AG09319 (cell line): ENCODE data around the gene SLC12A9.

Experiments
- DNase-seq: peaks from one replicate; pipeline ENCODE4 v3.0.0-alpha.2; 2010; ENCODE audit warnings: low read depth; ENCODE audit errors: extremely low read depth
- TF ChIP-seq, protein P1 (sequence below): IDR thresholded peaks from 2 replicates; pipeline ENCODE4 v1.5.1; 2011; ENCODE audit warnings: low read depth, mild to moderate bottlenecking, inconsistent platforms, low read length, moderate library complexity

The SLC12A9 gene

DNA sequence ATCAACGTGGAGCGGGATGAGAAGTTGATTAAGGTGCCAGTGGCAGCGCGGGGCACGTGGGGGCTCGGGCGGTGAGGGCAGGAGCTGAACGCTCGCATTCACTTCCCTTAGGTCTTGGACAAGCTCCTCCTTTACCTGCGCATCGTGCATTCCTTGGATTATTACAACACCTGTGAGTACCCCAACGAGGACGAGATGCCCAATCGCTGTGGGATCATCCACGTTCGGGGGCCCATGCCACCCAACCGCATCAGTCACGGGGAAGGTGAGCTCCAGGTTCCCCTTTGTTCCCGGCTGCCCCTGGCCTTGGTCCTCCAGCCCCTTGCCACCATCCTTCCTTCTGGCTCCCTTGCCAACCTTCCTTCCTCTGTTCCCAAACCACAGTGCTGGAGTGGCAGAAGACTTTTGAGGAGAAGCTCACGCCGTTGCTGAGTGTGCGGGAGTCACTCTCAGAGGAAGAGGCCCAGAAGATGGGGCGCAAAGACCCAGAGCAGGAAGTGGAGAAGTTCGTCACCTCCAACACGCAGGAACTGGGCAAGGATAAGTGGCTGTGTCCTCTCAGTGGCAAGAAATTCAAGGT, 34.5 kb downstream of the SLC12A9 start:
- DNase-seq = no peak
- TF ChIP-seq, protein P1, sequence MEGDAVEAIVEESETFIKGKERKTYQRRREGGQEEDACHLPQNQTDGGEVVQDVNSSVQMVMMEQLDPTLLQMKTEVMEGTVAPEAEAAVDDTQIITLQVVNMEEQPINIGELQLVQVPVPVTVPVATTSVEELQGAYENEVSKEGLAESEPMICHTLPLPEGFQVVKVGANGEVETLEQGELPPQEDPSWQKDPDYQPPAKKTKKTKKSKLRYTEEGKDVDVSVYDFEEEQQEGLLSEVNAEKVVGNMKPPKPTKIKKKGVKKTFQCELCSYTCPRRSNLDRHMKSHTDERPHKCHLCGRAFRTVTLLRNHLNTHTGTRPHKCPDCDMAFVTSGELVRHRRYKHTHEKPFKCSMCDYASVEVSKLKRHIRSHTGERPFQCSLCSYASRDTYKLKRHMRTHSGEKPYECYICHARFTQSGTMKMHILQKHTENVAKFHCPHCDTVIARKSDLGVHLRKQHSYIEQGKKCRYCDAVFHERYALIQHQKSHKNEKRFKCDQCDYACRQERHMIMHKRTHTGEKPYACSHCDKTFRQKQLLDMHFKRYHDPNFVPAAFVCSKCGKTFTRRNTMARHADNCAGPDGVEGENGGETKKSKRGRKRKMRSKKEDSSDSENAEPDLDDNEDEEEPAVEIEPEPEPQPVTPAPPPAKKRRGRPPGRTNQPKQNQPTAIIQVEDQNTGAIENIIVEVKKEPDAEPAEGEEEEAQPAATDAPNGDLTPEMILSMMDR = no peak

DNA sequence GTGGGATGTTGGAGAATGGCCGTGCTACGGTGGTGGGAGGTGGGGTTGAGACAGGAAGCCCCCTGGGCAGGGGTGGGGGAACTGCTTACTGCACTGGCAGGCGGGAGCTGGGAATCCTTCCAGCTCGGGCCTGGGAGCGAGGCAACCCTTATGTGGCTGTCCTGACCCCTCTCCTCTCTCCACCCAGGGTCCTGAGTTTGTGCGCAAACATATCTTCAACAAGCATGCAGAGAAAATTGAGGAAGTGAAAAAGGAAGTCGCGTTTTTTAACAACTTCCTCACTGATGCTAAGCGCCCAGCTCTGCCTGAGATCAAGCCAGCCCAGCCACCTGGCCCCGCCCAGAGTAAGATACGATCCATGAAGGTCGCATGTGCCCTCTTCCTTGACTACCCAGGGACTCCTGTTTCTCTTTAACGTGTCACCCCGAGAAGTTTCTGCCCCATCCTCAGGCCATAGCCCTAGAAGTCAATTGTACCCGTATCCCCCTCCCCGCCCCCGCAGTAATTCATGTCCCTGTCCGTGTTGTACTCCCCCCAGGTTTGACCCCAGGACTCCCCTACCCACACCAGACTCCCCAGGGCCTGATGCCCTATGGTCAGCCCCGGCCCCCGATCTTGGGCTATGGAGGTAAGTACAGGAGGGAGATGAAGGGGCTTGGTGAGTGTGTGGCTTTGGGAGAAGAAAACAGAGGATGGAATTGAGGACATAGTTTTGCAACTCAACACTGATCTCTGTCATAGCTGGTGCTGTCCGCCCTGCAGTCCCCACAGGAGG, 35.2 kb downstream of the SLC12A9 start:
- DNase-seq = no peak
- TF ChIP-seq, protein P1 = no peak

DNA sequence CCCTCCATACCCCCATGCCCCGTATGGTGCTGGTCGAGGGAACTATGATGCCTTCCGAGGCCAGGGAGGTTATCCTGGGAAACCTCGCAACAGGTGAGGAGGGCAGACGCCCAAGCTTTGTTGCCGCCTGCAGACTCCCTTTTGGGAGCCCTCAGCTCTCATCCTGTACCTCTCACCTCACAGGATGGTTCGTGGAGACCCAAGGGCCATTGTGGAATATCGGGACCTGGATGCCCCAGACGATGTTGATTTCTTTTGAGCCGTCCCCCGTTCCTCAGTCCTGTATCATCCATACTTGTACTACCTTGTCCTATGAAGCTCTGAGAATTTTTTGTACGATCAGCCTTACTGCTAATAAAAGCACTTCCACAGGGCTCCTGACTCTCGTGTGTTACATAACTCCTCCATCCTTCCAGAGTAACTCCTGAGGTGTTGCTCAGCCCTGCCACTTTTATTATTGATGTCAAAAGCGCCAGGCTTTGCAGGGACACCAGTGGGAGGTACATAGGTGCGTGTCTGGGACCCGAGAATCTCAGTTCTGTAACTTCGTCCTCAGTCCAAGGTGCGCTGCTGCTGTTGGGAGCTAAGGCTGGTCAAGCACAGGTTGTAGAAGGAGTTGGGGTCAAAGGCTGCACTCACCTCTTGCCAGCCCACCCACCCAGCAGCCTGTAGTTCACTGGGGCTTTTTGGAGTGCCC, 35.9 kb downstream of the SLC12A9 start:
- no peak for DNase-seq
- TF ChIP-seq, protein P1 = no peak

DNA sequence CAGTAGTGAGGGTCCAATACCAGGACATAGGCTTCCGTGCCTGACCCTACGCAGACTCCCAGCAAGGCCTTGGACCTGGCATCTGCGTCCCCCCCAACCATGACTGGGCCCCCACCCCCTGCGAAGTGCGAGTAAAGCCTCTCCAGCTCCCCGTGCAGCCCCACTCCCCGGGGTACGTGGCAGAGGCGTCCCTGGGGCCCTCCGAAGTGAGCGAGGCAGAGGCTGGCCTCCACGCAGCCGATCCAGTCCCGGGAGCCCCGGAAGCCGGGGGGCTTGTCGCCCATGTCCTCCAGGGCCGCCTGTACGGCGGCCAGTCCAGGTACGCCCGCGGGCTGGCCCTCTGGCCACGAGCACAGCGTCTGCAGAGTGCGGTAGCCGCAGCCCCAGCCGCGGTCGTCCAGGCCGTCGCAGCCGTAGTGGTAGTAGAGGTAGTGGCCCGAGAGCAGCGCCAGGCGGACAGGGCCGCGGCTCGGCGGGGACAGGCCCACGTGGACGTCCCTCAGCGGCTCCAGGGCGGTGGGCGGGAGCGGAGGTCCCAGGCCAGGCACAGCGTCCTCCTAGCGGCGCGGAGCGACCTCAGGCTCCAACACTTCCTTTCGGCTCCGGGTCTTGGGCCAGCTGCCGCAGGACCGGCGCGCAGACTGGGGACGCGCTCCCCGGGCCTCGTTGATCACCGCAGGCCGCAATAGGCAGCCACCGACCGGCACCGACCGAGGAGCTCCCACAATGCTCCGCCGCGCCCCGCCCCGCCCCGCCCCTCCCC, 36.7 kb downstream of the SLC12A9 start, which contains the start of gene UFSP1:
UFSP1 (minus strand) TSS at position 728 of the 763 bp plus-strand sequence; CDS start at position 284, 444 bp downstream.
- DNase-seq = no peak
- TF ChIP-seq, protein P1 = no peak

DNA sequence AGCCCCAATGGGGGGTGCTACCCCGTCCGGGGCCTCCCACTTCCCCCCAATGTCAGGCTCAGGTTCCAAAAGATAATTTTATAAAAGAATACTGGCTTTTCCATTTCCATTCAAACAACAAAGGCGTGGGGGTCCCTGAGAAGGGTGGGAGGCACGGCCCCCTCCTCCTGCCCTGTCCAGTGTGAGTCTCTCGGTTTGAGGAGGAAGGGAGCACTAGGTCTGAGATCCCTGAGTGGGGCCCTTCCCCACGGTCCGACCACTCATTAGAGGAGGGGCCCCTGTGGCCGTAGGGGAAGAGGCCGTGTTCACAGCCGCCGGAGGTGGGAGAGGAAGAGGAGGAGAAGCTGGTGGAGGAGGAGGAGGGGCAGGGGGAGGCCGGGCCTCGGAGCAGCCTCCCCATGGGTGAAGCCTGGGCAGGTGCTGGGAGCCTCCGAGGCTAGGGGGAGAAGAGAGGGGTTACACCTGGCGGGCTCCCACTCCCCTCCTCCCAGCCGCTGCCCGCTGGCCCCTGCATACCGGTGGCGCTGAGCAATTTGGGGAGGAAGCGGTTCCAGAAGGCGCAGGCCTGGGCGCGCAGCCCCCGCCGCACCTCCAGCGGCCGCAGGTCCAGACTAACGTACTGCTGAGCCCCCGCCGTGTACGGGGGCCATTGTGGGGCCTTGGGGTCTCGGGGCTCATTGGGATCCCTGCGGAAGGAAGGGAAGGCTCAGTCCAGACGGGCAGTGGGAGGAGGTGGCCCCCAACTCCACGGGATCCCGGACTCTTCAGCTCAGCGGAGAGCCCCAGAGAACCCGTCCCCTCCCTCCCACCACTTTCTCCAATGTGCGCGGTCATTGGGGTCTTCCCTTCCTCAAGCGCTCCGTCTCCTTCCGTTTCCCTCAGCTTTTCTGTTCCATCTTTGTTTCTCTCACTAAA, 38.4 kb downstream of the SLC12A9 start:
- TF ChIP-seq, protein P1 = no peak
- DNase-seq = no peak

DNA sequence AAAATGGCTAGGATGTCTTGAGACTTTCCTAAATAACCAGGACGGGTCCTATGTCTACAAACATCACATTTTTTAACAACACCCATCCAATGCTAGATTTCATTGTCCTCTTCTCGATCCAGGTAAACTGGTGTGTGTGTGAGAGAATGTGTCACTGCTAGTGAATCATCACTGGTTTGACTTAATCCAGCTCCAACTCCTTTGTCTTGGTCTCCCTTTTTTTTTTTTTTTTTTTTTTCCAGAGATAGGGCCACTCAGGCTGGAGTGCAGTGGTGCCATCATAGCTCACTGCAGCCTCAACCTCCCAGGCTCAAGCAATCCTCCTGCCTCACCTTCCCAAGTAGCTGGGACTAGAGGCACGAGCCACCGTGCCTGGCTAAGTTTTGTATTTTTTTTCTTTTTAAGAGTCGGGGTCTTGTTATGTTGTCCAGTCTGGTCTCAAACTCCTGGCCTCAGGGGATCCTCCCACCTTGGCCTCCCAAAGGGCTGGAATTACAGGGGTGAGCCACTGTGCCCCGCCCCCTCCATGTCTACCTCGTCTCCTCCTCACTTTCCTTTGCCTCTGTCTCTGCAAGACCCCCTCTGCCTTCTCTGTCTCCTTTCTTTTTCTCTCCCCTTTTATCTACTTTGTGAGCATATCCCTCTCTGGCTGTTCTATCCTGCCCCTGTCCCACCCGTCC, 39.2 kb downstream of the SLC12A9 start:
- DNase-seq = no peak
- TF ChIP-seq, protein P1 = no peak
